Natural killer cell (primary cell): ENCODE results near the gene F5. TPM values are rescaled to one million over a fixed set of nuclear protein-coding genes. Genes with fewer than 3 reads are reported as not detected.

Experiments used
- ATAC-seq, 3 donors: fragments of 150-1000 bp in 2 of 3; fragments of 200-7000 bp in 1 of 3; cut with Tn5 transposase; 1 replicate in 1 of 3; 2 replicates in 2 of 3; pipeline ENCODE4 v1.10.0; 2021; ENCODE audit warnings: mild to moderate bottlenecking in 2 of 3, moderate library complexity in 2 of 3
- DNase-seq, 2 donors: peaks; one replicate each; pipeline versions ENCODE4 v3.0.0 to v3.0.0-alpha.2; 2013 to 2021; ENCODE audit warnings: mixed read lengths in 1 of 2
- H3K27ac ChIP-seq: one replicate; pipeline ENCODE4 v1.5.1; 2013; ENCODE audit warnings: mild to moderate bottlenecking, low read length
- H3K27me3 ChIP-seq: one replicate; pipeline ENCODE4 v1.6.1; 2013; ENCODE audit warnings: low read length; ENCODE audit not compliant: control insufficient read depth, insufficient read depth
- H3K36me3 ChIP-seq: one replicate; pipeline ENCODE4 v1.6.1; 2013; ENCODE audit warnings: low read length; ENCODE audit not compliant: control insufficient read depth, insufficient read depth
- H3K4me1 ChIP-seq: one replicate; pipeline ENCODE4 v1.6.1; 2013; ENCODE audit warnings: low read length; ENCODE audit not compliant: control insufficient read depth, insufficient read depth
- H3K4me3 ChIP-seq: one replicate; pipeline ENCODE4 v1.5.1; 2013; ENCODE audit warnings: low read length
- H3K9me3 ChIP-seq: one replicate; pipeline ENCODE4 v1.6.1; 2013; ENCODE audit warnings: low read length; ENCODE audit not compliant: control insufficient read depth, insufficient read depth
- H3K27ac Mint-ChIP-seq, 2 donors: one replicate each; pipeline ENCODE4 v1.8.0; 2022; ENCODE audit warnings: mild to moderate bottlenecking in 2 of 2, mixed read lengths in 2 of 2, moderate library complexity in 1 of 2
- H3K27me3 Mint-ChIP-seq, 2 donors: one replicate each; pipeline ENCODE4 v1.8.0; 2022; ENCODE audit warnings: low read depth in 2 of 2, mixed read lengths in 2 of 2
- H3K36me3 Mint-ChIP-seq: one replicate; pipeline ENCODE4 v1.8.0; 2022; ENCODE audit warnings: mixed read lengths
- H3K4me1 Mint-ChIP-seq, 2 donors: one replicate each; pipeline ENCODE4 v1.8.0; 2022; ENCODE audit warnings: mixed read lengths in 2 of 2
- H3K4me3 Mint-ChIP-seq: one replicate; pipeline ENCODE4 v1.8.0; 2022; ENCODE audit warnings: mild to moderate bottlenecking, moderate library complexity, mixed read lengths
- H3K9me3 Mint-ChIP-seq, 2 donors: one replicate each; pipeline ENCODE4 v1.8.0; 2022; ENCODE audit warnings: mixed read lengths in 2 of 2
- CTCF ChIP-seq: fragments of 200-600 bp; IDR thresholded peaks from one replicate; pipeline ENCODE4 v1.8.0; 2022; ENCODE audit warnings: antibody characterized with exemption
- WGBS: methylation state at CpG from one replicate; pipeline ENCODE4 v1.1.7; 2013; ENCODE audit warnings: missing lambda C conversion rate; ENCODE audit not compliant: insufficient coverage; 5-methylcytosine and 5-hydroxymethylcytosine counted together
- intact Hi-C: fragments of 100-400 bp; cut with micrococcal nuclease; formaldehyde crosslinking; loops from one replicate; pipeline ENCODE4 v1.14.2; 2022
- total RNA-seq, 4 donors: library from RNA; stranded (reverse); fragments of 120-200 nt in 1 of 4; gene quantifications; one replicate each; pipeline versions ENCODE4 v1.2.3 to v1.2.4, GENCODE V29; 2013 to 2022

The F5 gene
- total RNA-seq, 3 donors from 2014 or later (not counting 1 experiment from before 2014, with no cell fraction given) = 0.02 to 1.7 (median 0.45) TPM

GRCh38 chr1:169478094-169478672, 108.1 kb downstream of the F5 start:
- Histone ChIP-seq H3K9me3 (no peaks in the 10 kb centered on the region), H3K36me3 (peaks cover 3% of the 10 kb centered on the region), H3K4me3 (no peak overlapping the region), H3K27me3 (no peaks in the 10 kb centered on the region), H3K4me1 (no peaks in the 10 kb centered on the region), H3K27ac (no peak overlapping the region)
- Mint-ChIP-seq H3K36me3 (no peaks in the 10 kb centered on the region), H3K4me1 (no peaks in the 10 kb centered on the region), H3K27me3 (no peaks in the 10 kb centered on the region), H3K9me3 (no peaks in the 10 kb centered on the region), H3K27ac (no peak overlapping the region), H3K4me3 (no peak overlapping the region)
- intact Hi-C loops = no loop called here
- no peak for DNase-seq
- ATAC-seq = no peak
- TF ChIP-seq CTCF = no peak
- 89% methylated on average over 3 of the region's 5 CpGs for WGBS

GRCh38 chr1:169475806-169476387, 110.4 kb downstream of the F5 start:
- Histone ChIP-seq H3K27ac (no peak overlapping the region), H3K36me3 (peaks cover 3% of the 10 kb centered on the region), H3K4me1 (no peaks in the 10 kb centered on the region), H3K4me3 (no peak overlapping the region), H3K27me3 (no peaks in the 10 kb centered on the region), H3K9me3 (no peaks in the 10 kb centered on the region)
- WGBS = 88% methylated on average over 3 of the region's 3 CpGs
- no peaks in the 10 kb centered on the region for H3K9me3 Mint-ChIP-seq
- no peak for ATAC-seq
- DNase-seq = no peak
- TF ChIP-seq CTCF = no peak
- no peaks in the 10 kb centered on the region for H3K36me3 Mint-ChIP-seq
- H3K4me3 Mint-ChIP-seq = no peak overlapping the region
- intact Hi-C loops = no loop called here
- no peak overlapping the region for H3K27ac Mint-ChIP-seq
- H3K27me3 Mint-ChIP-seq = no peaks in the 10 kb centered on the region
- H3K4me1 Mint-ChIP-seq = no peaks in the 10 kb centered on the region

GRCh38 chr1:169474302-169474995, 111.8 kb downstream of the F5 start:
- Histone ChIP-seq H3K27ac (no peak overlapping the region), H3K36me3 (peaks cover 3% of the 10 kb centered on the region), H3K9me3 (no peaks in the 10 kb centered on the region), H3K4me1 (no peaks in the 10 kb centered on the region), H3K4me3 (no peak overlapping the region), H3K27me3 (no peaks in the 10 kb centered on the region)
- ATAC-seq (no peak), DNase-seq (no peak)
- intact Hi-C loops = no loop called here
- no peak overlapping the region for H3K27ac Mint-ChIP-seq
- no peaks in the 10 kb centered on the region for H3K36me3 Mint-ChIP-seq
- no peak for TF ChIP-seq CTCF
- H3K4me1 Mint-ChIP-seq = no peaks in the 10 kb centered on the region
- H3K4me3 Mint-ChIP-seq = no peak overlapping the region
- H3K9me3 Mint-ChIP-seq = no peaks in the 10 kb centered on the region
- WGBS = no CpG with 5 or more reads among the region's 1 CpG
- no peaks in the 10 kb centered on the region for H3K27me3 Mint-ChIP-seq
